Measurements from ENCODE around the gene ZNF697.

DNA sequence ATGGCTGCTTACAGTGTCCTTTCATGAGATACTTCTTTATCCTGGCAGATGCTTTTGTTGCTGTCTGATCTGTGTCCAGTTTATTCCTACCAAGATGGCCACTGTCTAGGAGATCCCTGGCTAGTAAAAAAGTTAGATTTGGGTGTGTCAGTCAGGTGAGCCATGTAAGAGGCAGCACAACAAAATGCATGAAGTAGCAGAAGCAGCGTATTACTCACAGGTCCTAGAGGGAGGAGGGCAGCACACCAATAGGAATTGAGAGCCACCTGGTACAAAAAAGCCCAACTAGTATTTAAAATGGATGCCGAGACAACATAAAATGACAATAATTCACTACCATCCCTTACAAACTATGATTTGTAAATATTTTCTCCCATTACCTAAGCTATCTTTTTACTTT, 22.8 kb upstream of the ZNF697 start:
- no peak for TF ChIP-seq EZH2 (IDR thresholded peaks at IDR 0.05; ENCODE audit: borderline replicate concordance, insufficient read depth, low read depth, low read length, poor library complexity, severe bottlenecking)
- TF ChIP-seq, protein P1, sequence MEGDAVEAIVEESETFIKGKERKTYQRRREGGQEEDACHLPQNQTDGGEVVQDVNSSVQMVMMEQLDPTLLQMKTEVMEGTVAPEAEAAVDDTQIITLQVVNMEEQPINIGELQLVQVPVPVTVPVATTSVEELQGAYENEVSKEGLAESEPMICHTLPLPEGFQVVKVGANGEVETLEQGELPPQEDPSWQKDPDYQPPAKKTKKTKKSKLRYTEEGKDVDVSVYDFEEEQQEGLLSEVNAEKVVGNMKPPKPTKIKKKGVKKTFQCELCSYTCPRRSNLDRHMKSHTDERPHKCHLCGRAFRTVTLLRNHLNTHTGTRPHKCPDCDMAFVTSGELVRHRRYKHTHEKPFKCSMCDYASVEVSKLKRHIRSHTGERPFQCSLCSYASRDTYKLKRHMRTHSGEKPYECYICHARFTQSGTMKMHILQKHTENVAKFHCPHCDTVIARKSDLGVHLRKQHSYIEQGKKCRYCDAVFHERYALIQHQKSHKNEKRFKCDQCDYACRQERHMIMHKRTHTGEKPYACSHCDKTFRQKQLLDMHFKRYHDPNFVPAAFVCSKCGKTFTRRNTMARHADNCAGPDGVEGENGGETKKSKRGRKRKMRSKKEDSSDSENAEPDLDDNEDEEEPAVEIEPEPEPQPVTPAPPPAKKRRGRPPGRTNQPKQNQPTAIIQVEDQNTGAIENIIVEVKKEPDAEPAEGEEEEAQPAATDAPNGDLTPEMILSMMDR (IDR thresholded peaks at IDR 0.05): no peak

All from B cell (primary cell).